Skin of body (tissue), 2 donors: Measurements from ENCODE around the gene FANCC. TPM values are rescaled to one million over a fixed set of nuclear protein-coding genes. Genes with fewer than 3 reads are reported as not detected.

Source experiments
- DNase-seq: peaks from one replicate; lab custom pipeline; 2025; lab: John Stamatoyannopoulos, UW
- total RNA-seq: library from RNA; depleted of rRNA; stranded (reverse); fragments of >200 nt; gene quantifications from one replicate; pipeline ENCODE4 v1.2.3, GENCODE V29; 2014

Gene FANCC
- total RNA-seq, 1 donor from 2014 or later: 16.1 TPM

- DNase-seq: no peak
Measured at GRCh38 chr9:95073042-95073607, 244.4 kb downstream of the FANCC start.

- DNase-seq: no peak
Measured at GRCh38 chr9:95071925-95072324, 245.6 kb downstream of the FANCC start.

GRCh38 chr9:95071450-95071849, 246.1 kb downstream of the FANCC start:
- no peak for DNase-seq

GRCh38 chr9:95070549-95071021, 246.9 kb downstream of the FANCC start:
- DNase-seq: no peak

- DNase-seq: no peak
Measured at GRCh38 chr9:95067897-95068296, 249.6 kb downstream of the FANCC start.

GRCh38 chr9:95067057-95067456, 250.5 kb downstream of the FANCC start:
- no peak for DNase-seq

- DNase-seq: no peak
Measured at GRCh38 chr9:95065224-95065623, 252.3 kb downstream of the FANCC start.

- no peak for DNase-seq
Measured at GRCh38 chr9:95063300-95063699, 254.2 kb downstream of the FANCC start.

GRCh38 chr9:95062596-95063065, 254.9 kb downstream of the FANCC start:
- DNase-seq: no peak

- no peak for DNase-seq
Measured at GRCh38 chr9:95061916-95062595, 255.5 kb downstream of the FANCC start.

- no peak for DNase-seq
Measured at GRCh38 chr9:95060916-95061315, 256.6 kb downstream of the FANCC start.

- DNase-seq: no peak
Measured at GRCh38 chr9:95060234-95060633, 257.3 kb downstream of the FANCC start.

GRCh38 chr9:95058795-95059386, 258.6 kb downstream of the FANCC start:
- no peak for DNase-seq

GRCh38 chr9:95058121-95058785, 259.3 kb downstream of the FANCC start:
- DNase-seq: no peak

- no peak for DNase-seq
Measured at GRCh38 chr9:95057101-95057500, 260.4 kb downstream of the FANCC start.

GRCh38 chr9:95055851-95056551, 261.5 kb downstream of the FANCC start:
- DNase-seq: peak; percentile 88

GRCh38 chr9:95055334-95055850, 262.1 kb downstream of the FANCC start:
- DNase-seq: no peak

- DNase-seq: no peak
Measured at GRCh38 chr9:95053611-95054570, 263.6 kb downstream of the FANCC start.

GRCh38 chr9:95049761-95050160, 267.7 kb downstream of the FANCC start:
- DNase-seq: no peak
